Stimulated activated naive CD8-positive, alpha-beta T cell treated with anti-CD3 and anti-CD28 coated beads, Interleukin-15, Interleukin-2, amounts not matched to agents 100 ng/mL and 50 ng/mL, for 24 hours (primary cell): Measurements from ENCODE around the gene CCR4.

Source experiments
- H3K27ac Mint-ChIP-seq: one replicate; pipeline ENCODE4 v1.8.0; 2021; ENCODE audit warnings: mild to moderate bottlenecking, mixed read lengths
- H3K27me3 Mint-ChIP-seq: one replicate; pipeline ENCODE4 v1.8.0; 2021; ENCODE audit warnings: mixed read lengths
- H3K36me3 Mint-ChIP-seq: one replicate; pipeline ENCODE4 v1.8.0; 2021; ENCODE audit warnings: low read depth, mixed read lengths
- H3K4me1 Mint-ChIP-seq: one replicate; pipeline ENCODE4 v1.8.0; 2021; ENCODE audit warnings: low read depth, mixed read lengths
- H3K4me3 Mint-ChIP-seq: one replicate; pipeline ENCODE4 v1.8.0; 2021; ENCODE audit warnings: mild to moderate bottlenecking, mixed read lengths
- H3K9me3 Mint-ChIP-seq: one replicate; pipeline ENCODE4 v1.8.0; 2021; ENCODE audit warnings: mixed read lengths

The CCR4 gene

GRCh38 chr3:32989171-32989570, 37.7 kb downstream of the CCR4 start:
- Mint-ChIP-seq H3K4me3 (no peak overlapping the region), H3K27me3 (peaks cover 4% of the 10 kb centered on the region), H3K27ac (peak overlapping the region; percentile 64), H3K4me1 (peaks cover 37% of the 10 kb centered on the region), H3K9me3 (no peaks in the 10 kb centered on the region), H3K36me3 (peaks cover 10% of the 10 kb centered on the region)

- Mint-ChIP-seq H3K9me3 (no peaks in the 10 kb centered on the region), H3K4me1 (peaks cover 47% of the 10 kb centered on the region), H3K4me3 (no peak overlapping the region), H3K27me3 (peaks cover 4% of the 10 kb centered on the region), H3K36me3 (peaks cover 13% of the 10 kb centered on the region), H3K27ac (no peak overlapping the region)
Observed at GRCh38 chr3:32990116-32990515, 38.7 kb downstream of the CCR4 start.

DNA sequence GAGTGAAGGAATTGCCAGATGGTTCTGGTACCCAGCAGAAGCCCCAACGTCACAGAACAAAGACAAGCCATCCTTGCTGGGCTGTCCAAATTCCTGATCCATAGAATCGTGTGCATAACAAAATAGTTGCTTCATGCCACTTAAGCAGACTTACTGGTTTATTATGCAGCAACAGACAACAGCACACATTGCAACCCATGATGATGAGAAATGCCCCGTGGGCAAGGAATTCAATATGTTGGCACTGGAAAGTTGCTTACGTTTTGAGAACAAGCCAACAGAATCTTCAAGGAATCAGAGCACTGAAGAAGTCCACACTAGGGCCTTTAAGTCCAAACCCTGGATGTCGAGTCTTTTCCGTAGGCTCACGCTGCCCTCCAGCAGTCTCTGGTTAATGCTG, 40.3 kb downstream of the CCR4 start:
- peak overlapping the region; percentile 87 for H3K27ac Mint-ChIP-seq
- peak overlapping the region; percentile 56 for H3K4me3 Mint-ChIP-seq
- H3K4me1 Mint-ChIP-seq, result peaks cover 64% of the 10 kb centered on the region
- H3K9me3 Mint-ChIP-seq, result no peaks in the 10 kb centered on the region
- H3K27me3 Mint-ChIP-seq, result peaks cover 4% of the 10 kb centered on the region
- H3K36me3 Mint-ChIP-seq, result peaks cover 23% of the 10 kb centered on the region

GRCh38 chr3:32992310-32992686, 40.9 kb downstream of the CCR4 start:
- Mint-ChIP-seq H3K27me3 (peaks cover 4% of the 10 kb centered on the region), H3K27ac (peak overlapping the region; percentile 87), H3K4me3 (peak overlapping the region; percentile 56), H3K4me1 (peaks cover 68% of the 10 kb centered on the region), H3K36me3 (peaks cover 27% of the 10 kb centered on the region), H3K9me3 (no peaks in the 10 kb centered on the region)

- H3K4me1 Mint-ChIP-seq, result peaks cover 80% of the 10 kb centered on the region
- peaks cover 39% of the 10 kb centered on the region for H3K36me3 Mint-ChIP-seq
- H3K9me3 Mint-ChIP-seq, result no peaks in the 10 kb centered on the region
- peak overlapping the region; percentile 87 for H3K27ac Mint-ChIP-seq
- peak overlapping the region; percentile 5 for H3K4me3 Mint-ChIP-seq
- H3K27me3 Mint-ChIP-seq, result peaks cover 4% of the 10 kb centered on the region
Observed at GRCh38 chr3:32994045-32994444, 42.6 kb downstream of the CCR4 start.

GRCh38 chr3:32995098-32995497, 43.7 kb downstream of the CCR4 start:
- Mint-ChIP-seq H3K36me3 (peaks cover 44% of the 10 kb centered on the region), H3K4me1 (peaks cover 85% of the 10 kb centered on the region), H3K27ac (peak overlapping the region; percentile 92), H3K9me3 (no peaks in the 10 kb centered on the region), H3K27me3 (no peaks in the 10 kb centered on the region), H3K4me3 (peak overlapping the region; percentile 10)

- Mint-ChIP-seq H3K27me3 (no peaks in the 10 kb centered on the region), H3K9me3 (no peaks in the 10 kb centered on the region), H3K27ac (peak overlapping the region; percentile 92), H3K4me1 (peaks cover 93% of the 10 kb centered on the region), H3K36me3 (peaks cover 52% of the 10 kb centered on the region), H3K4me3 (peak overlapping the region; percentile 51)
Observed at GRCh38 chr3:32996048-32996754, 44.8 kb downstream of the CCR4 start.

DNA sequence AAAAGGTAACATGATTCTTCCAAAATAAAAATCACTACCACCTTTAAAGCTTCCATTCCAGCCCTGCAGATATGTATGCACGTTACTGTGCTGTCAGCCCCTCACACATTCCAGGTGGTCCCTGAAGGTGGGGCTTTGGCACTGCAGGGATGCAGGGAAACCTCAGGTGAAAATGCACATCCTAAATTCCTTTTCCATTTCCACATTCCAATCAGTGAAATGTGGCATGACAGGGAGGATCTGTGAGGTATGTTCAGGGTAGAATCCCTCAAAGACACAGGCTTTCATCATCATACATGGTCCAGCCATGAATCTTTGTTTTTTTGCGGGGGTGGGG, 45.3 kb downstream of the CCR4 start:
- peaks cover 94% of the 10 kb centered on the region for H3K4me1 Mint-ChIP-seq
- peak overlapping the region; percentile 51 for H3K4me3 Mint-ChIP-seq
- no peaks in the 10 kb centered on the region for H3K9me3 Mint-ChIP-seq
- peaks cover 57% of the 10 kb centered on the region for H3K36me3 Mint-ChIP-seq
- H3K27me3 Mint-ChIP-seq, result no peaks in the 10 kb centered on the region
- H3K27ac Mint-ChIP-seq, result peak overlapping the region; percentile 92

GRCh38 chr3:32998631-32999451, 47.4 kb downstream of the CCR4 start:
- peak overlapping the region; percentile 69 for H3K27ac Mint-ChIP-seq
- no peaks in the 10 kb centered on the region for H3K27me3 Mint-ChIP-seq
- peak overlapping the region; percentile 38 for H3K4me3 Mint-ChIP-seq
- H3K4me1 Mint-ChIP-seq, result peaks cover 93% of the 10 kb centered on the region
- H3K9me3 Mint-ChIP-seq, result no peaks in the 10 kb centered on the region
- peaks cover 65% of the 10 kb centered on the region for H3K36me3 Mint-ChIP-seq

DNA sequence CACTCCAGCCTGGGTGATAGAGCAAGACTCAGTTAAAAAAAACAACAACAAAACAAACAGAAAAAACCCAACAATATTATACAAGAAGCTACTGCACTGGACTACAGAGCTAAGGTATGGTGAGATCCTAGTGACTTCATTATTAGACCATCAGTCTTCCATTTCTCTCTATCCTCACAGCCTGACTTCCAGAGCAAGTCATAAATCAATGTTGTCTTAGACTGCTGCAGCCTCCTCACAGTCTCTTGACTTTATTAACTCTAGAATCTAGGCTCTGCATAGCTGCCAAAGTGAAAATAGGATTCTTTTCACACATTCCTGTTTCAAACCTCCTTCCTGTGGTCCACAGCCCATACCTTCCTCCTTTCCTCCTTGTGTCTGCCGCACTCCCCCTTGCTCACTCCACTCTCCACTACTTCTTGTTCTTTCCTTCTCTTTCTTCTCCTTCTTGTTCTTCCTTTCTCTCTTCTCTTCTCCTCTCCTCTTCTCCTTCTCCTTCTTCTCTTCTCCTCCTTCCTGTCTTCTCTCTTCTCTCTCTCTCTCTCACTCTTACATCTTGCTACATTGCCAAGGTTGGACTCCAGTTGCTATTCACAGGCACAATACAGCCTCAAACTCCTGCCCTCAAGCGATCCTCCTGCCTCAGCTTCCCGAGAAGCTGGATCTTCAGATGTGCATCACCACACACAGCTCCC, 49.4 kb downstream of the CCR4 start:
- H3K4me1 Mint-ChIP-seq, result peaks cover 78% of the 10 kb centered on the region
- no peaks in the 10 kb centered on the region for H3K9me3 Mint-ChIP-seq
- H3K27ac Mint-ChIP-seq, result peak overlapping the region; percentile 67
- peaks cover 73% of the 10 kb centered on the region for H3K36me3 Mint-ChIP-seq
- H3K4me3 Mint-ChIP-seq, result peak overlapping the region; percentile 4
- H3K27me3 Mint-ChIP-seq, result no peaks in the 10 kb centered on the region

- H3K4me3 Mint-ChIP-seq, result no peak overlapping the region
- peaks cover 78% of the 10 kb centered on the region for H3K4me1 Mint-ChIP-seq
- H3K27me3 Mint-ChIP-seq, result no peaks in the 10 kb centered on the region
- H3K27ac Mint-ChIP-seq, result peak overlapping the region; percentile 86
- no peaks in the 10 kb centered on the region for H3K9me3 Mint-ChIP-seq
- peaks cover 62% of the 10 kb centered on the region for H3K36me3 Mint-ChIP-seq
Observed at GRCh38 chr3:33001889-33002288, 50.4 kb downstream of the CCR4 start.

DNA sequence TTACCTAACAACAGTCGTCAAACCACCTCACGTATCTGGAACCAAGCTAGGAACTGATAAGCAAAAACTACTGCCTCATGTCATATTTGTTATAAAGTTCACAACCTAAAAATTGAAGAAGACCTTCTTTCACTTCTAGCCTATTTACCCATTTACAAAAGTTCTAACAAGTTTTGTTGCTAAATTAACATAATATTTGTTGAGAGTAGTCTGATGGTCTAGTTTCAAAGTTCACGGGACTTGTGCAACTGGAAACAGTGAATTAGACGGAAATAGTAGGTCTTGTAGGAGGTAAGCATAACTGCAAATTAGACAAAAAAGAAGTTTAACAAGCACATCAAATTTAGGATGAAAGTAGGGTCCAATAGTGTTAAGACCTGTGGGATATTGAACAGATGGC, 51.9 kb downstream of the CCR4 start:
- peak overlapping the region; percentile 61 for H3K27ac Mint-ChIP-seq
- H3K9me3 Mint-ChIP-seq, result peaks cover 2% of the 10 kb centered on the region
- no peaks in the 10 kb centered on the region for H3K27me3 Mint-ChIP-seq
- H3K36me3 Mint-ChIP-seq, result peaks cover 67% of the 10 kb centered on the region
- H3K4me3 Mint-ChIP-seq, result no peak overlapping the region
- peaks cover 81% of the 10 kb centered on the region for H3K4me1 Mint-ChIP-seq

DNA sequence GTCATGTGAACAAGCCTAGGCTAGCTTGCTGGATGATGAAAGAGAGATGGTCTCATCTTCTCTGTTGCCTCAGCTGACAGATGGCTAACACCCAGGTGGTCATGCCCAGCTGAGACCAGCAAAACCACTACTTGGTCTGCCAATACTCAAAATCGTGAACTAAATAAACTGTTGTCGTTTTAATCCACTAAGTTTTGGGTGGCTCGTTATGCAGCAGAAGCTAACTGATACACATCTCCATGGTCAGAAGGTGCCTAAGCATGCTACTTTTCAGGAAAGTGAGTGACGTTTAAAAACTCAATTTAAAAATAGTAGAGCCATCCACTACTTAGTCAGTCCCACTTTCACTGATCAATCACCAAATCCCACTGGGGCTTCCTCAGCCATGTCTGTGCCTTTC, 52.8 kb downstream of the CCR4 start:
- Mint-ChIP-seq H3K36me3 (peaks cover 62% of the 10 kb centered on the region), H3K4me3 (no peak overlapping the region), H3K4me1 (peaks cover 76% of the 10 kb centered on the region), H3K27me3 (no peaks in the 10 kb centered on the region), H3K27ac (no peak overlapping the region), H3K9me3 (peaks cover 5% of the 10 kb centered on the region)

- Mint-ChIP-seq H3K27me3 (no peaks in the 10 kb centered on the region), H3K4me3 (no peak overlapping the region), H3K4me1 (peaks cover 69% of the 10 kb centered on the region), H3K9me3 (peaks cover 5% of the 10 kb centered on the region), H3K27ac (peak overlapping the region; percentile 69), H3K36me3 (peaks cover 59% of the 10 kb centered on the region)
Observed at GRCh38 chr3:33004961-33005360, 53.5 kb downstream of the CCR4 start.
